ENCODE results near the gene YLPM1.

The YLPM1 gene

GRCh38 chr14:74771399-74771798, 8.3 kb downstream of the YLPM1 start:
- intact Hi-C loops (cut with DNase I) = no loop called here
- no peak for DNase-seq

GRCh38 chr14:74784634-74785033, 21.5 kb downstream of the YLPM1 start:
- intact Hi-C loops (cut with DNase I) = no loop called here
- no peak for DNase-seq

- intact Hi-C loops (cut with DNase I) = no loop called here
- DNase-seq = no peak
Observed at GRCh38 chr14:74785056-74785613, 22.0 kb downstream of the YLPM1 start.

GRCh38 chr14:74786796-74787315, 23.7 kb downstream of the YLPM1 start:
- no peak for DNase-seq
- intact Hi-C loops (cut with DNase I) = no loop called here

- intact Hi-C loops (cut with DNase I) = no loop called here
- DNase-seq = no peak
Observed at GRCh38 chr14:74792249-74793039, 29.3 kb downstream of the YLPM1 start.

GRCh38 chr14:74793506-74794155, 30.5 kb downstream of the YLPM1 start:
- intact Hi-C loops (cut with DNase I) = no loop called here
- DNase-seq = no peak

GRCh38 chr14:74794947-74795346, 31.8 kb downstream of the YLPM1 start:
- DNase-seq = no peak
- intact Hi-C loops (cut with DNase I) = no loop called here

- intact Hi-C loops (cut with DNase I) = no loop called here
- no peak for DNase-seq
Observed at GRCh38 chr14:74799765-74800164, 36.6 kb downstream of the YLPM1 start.

GRCh38 chr14:74800780-74801179, 37.7 kb downstream of the YLPM1 start:
- no peak for DNase-seq
- intact Hi-C loops (cut with DNase I) = no loop called here

GRCh38 chr14:74801396-74801795, 38.3 kb downstream of the YLPM1 start:
- no peak for DNase-seq
- intact Hi-C loops (cut with DNase I) = no loop called here

GRCh38 chr14:74804219-74804825, 41.2 kb downstream of the YLPM1 start:
- intact Hi-C loops (cut with DNase I) = no loop called here
- peak in 3 of 42 donors; percentile 13 to 37 (median 33) for DNase-seq

- intact Hi-C loops (cut with DNase I) = no loop called here
- no peak for DNase-seq
Observed at GRCh38 chr14:74807853-74808545, 44.9 kb downstream of the YLPM1 start.

GRCh38 chr14:74816124-74816523, 53.0 kb downstream of the YLPM1 start:
- DNase-seq = no peak
- intact Hi-C loops (cut with DNase I) = no loop called here

- DNase-seq = no peak
- intact Hi-C loops (cut with DNase I) = no loop called here
Observed at GRCh38 chr14:74820288-74820687, 57.2 kb downstream of the YLPM1 start.

- no peak for DNase-seq
- intact Hi-C loops (cut with DNase I) = no loop called here
Observed at GRCh38 chr14:74821267-74821915, 58.3 kb downstream of the YLPM1 start.

GRCh38 chr14:74824997-74825396, 61.9 kb downstream of the YLPM1 start:
- DNase-seq = no peak
- intact Hi-C loops (cut with DNase I) = no loop called here

GRCh38 chr14:74826574-74826973, 63.5 kb downstream of the YLPM1 start:
- DNase-seq = no peak
- intact Hi-C loops (cut with DNase I) = no loop called here

- no peak for DNase-seq
- intact Hi-C loops (cut with DNase I) = no loop called here
Observed at GRCh38 chr14:74829251-74829650, 66.1 kb downstream of the YLPM1 start.

GRCh38 chr14:74832849-74833248, 69.7 kb downstream of the YLPM1 start:
- intact Hi-C loops (cut with DNase I) = no loop called here
- no peak for DNase-seq

Measured in head of caudate nucleus (tissue), 42 donors.